GM10248 (cell line): ENCODE data around the gene CAMSAP1.

Experiments used
- CTCF ChIA-PET: fragments of 300-600 bp; sonication (Branson Sonifier 250); formaldehyde crosslinking; extraction: SDS; loops from one replicate; lab custom pipeline; 2021; ENCODE audit warnings: antibody characterized with exemption; lab: Yijun Ruan, JAX
- POLR2A ChIA-PET: fragments of 350-650 bp; sonication (Branson Sonifier 250); formaldehyde crosslinking; extraction: SDS; loops from one replicate; lab custom pipeline; 2020; ENCODE audit warnings: antibody characterized with exemption; lab: Yijun Ruan, JAX
- DNase-seq: peaks from one replicate; pipeline ENCODE4 v3.0.0; 2012; ENCODE audit errors: extremely low spot score
- TF ChIP-seq, protein P1 (sequence below): IDR thresholded peaks from 2 replicates; pipeline ENCODE4 v1.5.1; 2012; ENCODE audit warnings: mild to moderate bottlenecking, low read depth; ENCODE audit errors: extremely low read depth, missing control alignments, control extremely low read depth

CAMSAP1 gene

DNA sequence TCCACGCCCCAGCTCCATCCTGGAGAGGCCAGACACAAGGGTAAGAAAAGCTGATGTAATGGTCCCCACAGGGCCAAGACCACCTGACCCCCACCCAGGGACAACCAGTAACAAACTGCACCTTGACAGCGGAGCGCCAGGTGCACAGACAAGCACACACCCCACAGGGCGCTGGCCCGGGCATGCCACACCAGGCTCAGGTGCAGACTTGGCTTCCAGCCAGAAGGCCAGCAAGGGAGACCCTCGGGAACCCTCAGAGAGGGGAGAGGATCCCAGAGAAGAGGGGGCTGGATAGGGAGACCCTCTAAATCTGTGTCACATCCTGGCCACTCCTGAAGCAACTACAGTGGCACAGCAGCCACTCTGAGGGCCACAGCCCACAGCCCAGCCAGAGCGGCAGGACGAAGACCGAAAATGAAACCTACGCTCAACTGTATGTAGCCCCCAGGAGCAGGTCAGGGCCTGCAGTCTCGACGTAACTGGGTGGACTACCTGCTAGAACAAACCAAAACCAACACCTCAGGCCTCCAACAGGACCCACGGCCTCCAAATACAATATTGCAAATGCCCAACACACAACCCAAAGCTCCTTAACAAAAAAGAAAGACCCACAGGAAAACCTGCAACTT lies 18.5 kb downstream of the CAMSAP1 start:
- TF ChIP-seq, protein P1, sequence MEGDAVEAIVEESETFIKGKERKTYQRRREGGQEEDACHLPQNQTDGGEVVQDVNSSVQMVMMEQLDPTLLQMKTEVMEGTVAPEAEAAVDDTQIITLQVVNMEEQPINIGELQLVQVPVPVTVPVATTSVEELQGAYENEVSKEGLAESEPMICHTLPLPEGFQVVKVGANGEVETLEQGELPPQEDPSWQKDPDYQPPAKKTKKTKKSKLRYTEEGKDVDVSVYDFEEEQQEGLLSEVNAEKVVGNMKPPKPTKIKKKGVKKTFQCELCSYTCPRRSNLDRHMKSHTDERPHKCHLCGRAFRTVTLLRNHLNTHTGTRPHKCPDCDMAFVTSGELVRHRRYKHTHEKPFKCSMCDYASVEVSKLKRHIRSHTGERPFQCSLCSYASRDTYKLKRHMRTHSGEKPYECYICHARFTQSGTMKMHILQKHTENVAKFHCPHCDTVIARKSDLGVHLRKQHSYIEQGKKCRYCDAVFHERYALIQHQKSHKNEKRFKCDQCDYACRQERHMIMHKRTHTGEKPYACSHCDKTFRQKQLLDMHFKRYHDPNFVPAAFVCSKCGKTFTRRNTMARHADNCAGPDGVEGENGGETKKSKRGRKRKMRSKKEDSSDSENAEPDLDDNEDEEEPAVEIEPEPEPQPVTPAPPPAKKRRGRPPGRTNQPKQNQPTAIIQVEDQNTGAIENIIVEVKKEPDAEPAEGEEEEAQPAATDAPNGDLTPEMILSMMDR, result no peak
- CTCF ChIA-PET, result interaction anchor here (1.2 kb wide), 1 partner anchor 15 kb away, joined by 3 read pairs; no protein-coding TSS in a partner anchor
- POLR2A ChIA-PET, result no interaction called here
- DNase-seq, result no peak

DNA sequence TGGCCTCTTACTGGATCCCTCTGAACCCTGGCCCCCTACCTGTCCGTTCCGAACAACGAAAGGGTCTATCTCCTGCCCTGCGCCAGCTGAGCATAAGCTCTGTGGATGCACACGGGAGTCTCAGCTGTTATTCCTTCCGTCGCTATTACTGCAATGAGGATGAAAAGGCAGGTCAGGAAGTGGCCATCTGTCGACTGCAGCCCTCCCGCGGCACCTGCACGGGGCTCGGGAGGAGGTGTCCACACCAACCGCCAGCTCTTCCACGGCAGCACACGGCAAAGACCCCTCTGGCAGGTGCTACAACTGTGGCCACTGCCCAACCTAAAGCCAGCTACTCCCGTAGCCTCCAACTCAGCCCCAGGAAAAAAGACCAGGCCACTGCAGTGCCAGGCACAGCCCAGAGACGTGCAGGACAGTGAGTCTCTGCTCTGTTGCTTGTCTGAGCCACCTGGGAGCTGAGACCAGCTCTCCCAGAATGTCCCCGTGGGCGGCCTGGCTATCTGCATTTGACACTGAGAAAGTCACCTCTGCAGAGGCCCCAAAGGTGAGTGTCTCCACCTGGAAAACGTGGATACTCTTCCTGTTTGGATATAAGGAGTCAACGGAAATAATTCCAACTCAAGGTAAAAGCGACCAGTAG lies 19.1 kb downstream of the CAMSAP1 start:
- ChIA-PET POLR2A (no interaction called here), CTCF (interaction anchor here (1.0 kb wide), 1 partner anchor 10 kb away, joined by 3 read pairs; no protein-coding TSS in a partner anchor)
- TF ChIP-seq, protein P1, result no peak
- no peak for DNase-seq

DNA sequence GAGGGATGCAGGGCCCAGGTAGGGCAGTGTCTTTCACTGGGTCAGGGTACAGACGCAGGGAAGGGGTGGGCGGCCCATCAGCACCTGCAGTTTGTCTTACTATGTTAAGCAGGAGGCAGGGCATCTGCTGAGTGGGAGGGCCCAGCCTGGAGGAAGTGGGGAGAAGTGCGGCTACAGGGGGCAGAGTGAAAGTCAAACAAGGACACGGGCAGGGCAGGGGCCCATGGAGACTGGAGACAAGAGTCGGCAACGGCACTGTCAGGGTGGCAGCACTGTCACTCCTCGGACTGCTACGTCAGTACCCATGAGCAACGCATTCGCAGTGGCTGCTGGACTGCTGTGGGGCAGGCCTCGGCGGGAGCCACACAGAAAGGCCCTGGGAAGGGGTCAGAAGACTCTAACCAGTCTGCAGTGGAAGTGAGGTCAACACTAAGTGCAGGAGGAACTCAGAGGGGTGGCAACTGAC lies 19.7 kb downstream of the CAMSAP1 start:
- ChIA-PET POLR2A (no interaction called here), CTCF (interaction anchor here (1.0 to 1.4 kb wide), 2 partner anchors 11 to 22 kb away, joined by 3 to 4 read pairs; no protein-coding TSS in a partner anchor)
- DNase-seq, result peak; percentile 76
- TF ChIP-seq, protein P1, result no peak

DNA sequence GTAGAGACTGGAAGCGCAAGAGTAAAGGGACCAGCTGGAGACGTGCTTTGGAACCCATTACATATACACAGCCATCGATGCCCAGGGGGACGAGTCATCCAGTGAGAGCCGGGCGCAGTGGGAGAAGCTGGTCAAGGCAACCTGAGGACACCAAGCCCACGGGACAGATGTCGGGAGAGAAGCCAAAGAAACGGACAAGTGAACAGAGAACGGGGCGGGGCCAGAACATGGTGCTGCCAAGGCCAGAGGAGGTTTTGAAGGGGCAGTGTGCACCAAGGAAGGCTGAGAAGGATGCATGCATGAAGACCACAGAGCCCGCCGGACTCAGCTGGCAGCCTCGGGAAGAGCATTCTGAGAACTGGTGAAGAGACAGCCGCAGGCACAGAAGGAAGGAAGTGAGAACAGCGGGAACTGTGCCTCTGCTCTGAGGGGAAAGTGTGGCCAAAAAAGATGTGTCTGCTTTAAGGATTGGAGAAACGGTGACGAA lies 20.3 kb downstream of the CAMSAP1 start:
- DNase-seq, result no peak
- POLR2A ChIA-PET, result no interaction called here
- CTCF ChIA-PET, result interaction anchor here (1.4 kb wide), 1 partner anchor 22 kb away, joined by 4 read pairs; no protein-coding TSS in a partner anchor
- TF ChIP-seq, protein P1, result no peak

DNA sequence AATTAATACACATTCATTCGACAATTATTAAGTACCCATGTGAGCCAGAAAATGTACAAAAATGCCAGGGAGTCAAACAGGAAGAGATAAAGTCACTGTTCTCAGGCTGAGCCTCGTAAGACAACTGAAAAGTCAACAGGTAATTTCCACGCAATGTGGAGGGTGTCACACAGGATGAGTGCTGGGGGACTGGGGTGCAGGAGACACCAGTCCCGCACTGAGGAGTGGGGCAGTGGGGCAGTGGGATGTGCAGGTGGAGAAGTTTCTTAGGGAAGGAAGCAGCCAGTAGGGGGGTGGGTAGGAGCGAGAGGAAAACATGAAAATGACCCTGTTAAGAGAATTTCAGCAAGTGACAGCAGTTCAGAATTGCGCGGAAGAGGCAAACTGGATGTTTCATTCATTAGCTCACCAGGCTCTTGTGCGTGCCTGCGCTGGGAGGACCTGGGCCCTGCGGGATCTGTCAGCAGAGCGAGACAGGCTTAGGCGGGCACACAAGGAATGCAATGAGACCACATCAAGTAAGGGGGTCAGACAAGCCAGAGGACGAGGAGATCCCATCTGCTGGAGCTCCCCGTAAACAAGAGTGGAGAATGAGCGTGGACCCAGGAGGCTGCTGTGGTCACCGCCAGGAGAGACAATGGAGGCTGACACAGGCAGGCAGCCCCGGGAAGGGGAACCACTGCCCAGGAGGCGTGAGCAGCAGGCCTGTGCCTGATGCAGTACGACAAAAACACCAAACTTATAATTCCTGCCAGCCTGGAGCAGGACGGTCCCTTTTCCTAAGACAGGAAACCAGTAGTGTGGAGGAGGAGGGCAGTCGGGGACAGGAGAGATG lies 21.0 kb downstream of the CAMSAP1 start:
- no peak for DNase-seq
- ChIA-PET POLR2A (no interaction called here), CTCF (interaction anchor here (1.4 kb wide), 1 partner anchor 21 kb away, joined by 4 read pairs; no protein-coding TSS in a partner anchor)
- TF ChIP-seq, protein P1, result no peak
